ENCODE results near the gene PPP1R3F. TPM values are rescaled to one million over a fixed set of nuclear protein-coding genes. Genes with fewer than 3 reads are reported as not detected.

The PPP1R3F gene
- total RNA-seq, 1 experiment from 2014 or later = 7.3 TPM

- Histone ChIP-seq H4K91ac (ENCODE audit: insufficient read length, low read depth, low read length) (no peak overlapping the region), H3K4ac (ENCODE audit: low read depth, low read length) (no peak overlapping the region), H3K23ac (ENCODE audit: insufficient read length, low read depth, low read length) (no peak overlapping the region), H2BK5ac (ENCODE audit: insufficient read length, low read length) (no peak overlapping the region), H3K18ac (ENCODE audit: insufficient read length, low read depth, low read length) (no peak overlapping the region), H3K27me3 (ENCODE audit: insufficient read depth, low read length) (no peaks in the 10 kb centered on the region), H3K9ac (ENCODE audit: extremely low read depth, insufficient read length, low read length) (no peak overlapping the region), H4K20me1 (ENCODE audit: control insufficient read depth, insufficient read depth, insufficient read length) (no peaks in the 10 kb centered on the region), H2BK12ac (ENCODE audit: insufficient read length, low read depth, low read length) (no peak overlapping the region), H3K4me2 (ENCODE audit: insufficient read depth, insufficient read length, low read length) (no peak overlapping the region), H3T11ph (ENCODE audit: low read length) (no peak overlapping the region), H3K27ac (ENCODE audit: insufficient read length, low read depth, low read length) (no peak overlapping the region), H3K9me3 (ENCODE audit: control insufficient read depth, low read depth, low read length) (peaks cover 39% of the 10 kb centered on the region), H2AFZ (ENCODE audit: low read length) (no peak overlapping the region), H3K56ac (ENCODE audit: insufficient read length, low read depth, low read length) (no peak overlapping the region), H4K8ac (replicated peaks; ENCODE audit: insufficient read length, low read depth, low read length) (no peak overlapping the region), H3K79me1 (ENCODE audit: insufficient read depth, low read depth, low read length, poor library complexity, severe bottlenecking) (no peaks in the 10 kb centered on the region), H4K5ac (ENCODE audit: insufficient read length, low read depth, low read length) (no peak overlapping the region), H2BK20ac (ENCODE audit: low read depth, low read length, poor library complexity, severe bottlenecking) (no peak overlapping the region), H3K4me1 (ENCODE audit: insufficient read depth, low read length) (peaks cover 4% of the 10 kb centered on the region; the same call in 1 of the 2 replicates), H3K14ac (ENCODE audit: insufficient read depth, low read length) (no peak overlapping the region), H3K79me2 (ENCODE audit: insufficient read depth, low read length) (no peaks in the 10 kb centered on the region), H2AK5ac (ENCODE audit: insufficient read length, low read length) (no peak overlapping the region), H3K23me2 (ENCODE audit: insufficient read length, low read depth, low read length, poor library complexity, severe bottlenecking) (no peaks in the 10 kb centered on the region), H2BK15ac (ENCODE audit: low read depth, low read length) (no peak overlapping the region), H2BK120ac (ENCODE audit: low read depth, low read length, poor library complexity, severe bottlenecking) (no peak overlapping the region)
- peaks cover 0 to 10% (median 0%) of the 10 kb centered on the region in 3 experiments; a peak in 3 of 7 replicates for H3K36me3 Mint-ChIP-seq (ENCODE audit: insufficient read depth in 1 of 3, low read depth in 3 of 3)
- no peak for TF ChIP-seq CTCF (conservative IDR thresholded peaks at IDR 0.05)
- H3K27ac Mint-ChIP-seq = no peak overlapping the region
- peaks cover 6% of the 10 kb centered on the region for H3K27me3 Mint-ChIP-seq (ENCODE audit: low read depth)
- WGBS (ENCODE audit: extremely low coverage, insufficient read length, low lambda C conversion rate) = no CpG with 5 or more reads among the region's 2 CpGs
- DNase-seq = no peak
- H3K4me3 Mint-ChIP-seq = no peak overlapping the region
- peaks cover 67 to 76% of the 10 kb centered on the region in 2 experiments for H3K9me3 Mint-ChIP-seq
- peaks cover 36 to 48% of the 10 kb centered on the region in 2 experiments for H3K4me1 Mint-ChIP-seq
Observed at GRCh38 chrX:49312176-49312575, 42.6 kb downstream of the PPP1R3F start.

Data from H9 (cell line).